GM19193 (cell line): Measurements from ENCODE around the gene ERC1.

Source experiments
- POLR2A ChIP-seq: IDR thresholded peaks from 4 replicates; pipeline ENCODE4 v1.6.1; 2011; ENCODE audit not compliant: insufficient read depth, insufficient read length; ENCODE audit errors: extremely low read depth

The ERC1 gene

DNA sequence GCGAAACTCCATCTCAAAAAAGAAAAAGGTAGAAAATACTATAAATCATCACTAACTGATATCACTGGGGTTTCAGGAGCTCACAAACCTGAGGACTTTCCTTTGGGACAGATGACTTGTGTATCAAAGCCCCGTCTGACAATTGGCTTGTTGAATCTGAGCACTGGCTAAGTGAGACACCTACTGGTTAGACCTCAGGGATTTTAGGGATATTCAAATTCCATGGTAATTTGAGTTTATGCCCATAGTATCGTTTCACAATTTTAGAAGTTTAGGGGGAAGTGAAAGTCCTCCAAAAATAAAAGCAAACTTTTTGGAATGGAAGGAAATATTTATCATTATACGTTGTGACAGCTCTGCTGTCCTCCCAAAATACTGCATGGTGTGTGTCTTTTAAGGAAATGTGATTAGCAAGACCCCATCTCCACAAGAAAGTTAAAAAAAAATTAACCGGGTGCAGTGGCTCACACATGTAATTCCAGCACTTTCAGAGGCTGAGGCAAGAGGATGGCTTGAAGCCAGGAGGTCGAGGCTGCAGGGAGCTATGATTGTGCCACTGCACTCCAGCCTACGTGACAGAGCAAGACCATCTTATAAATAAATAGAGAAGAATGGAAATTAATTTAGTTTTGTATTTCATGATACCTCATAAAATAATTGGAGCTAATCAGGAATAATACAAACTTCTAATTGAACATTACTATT lies 554.1 kb downstream of the ERC1 start:
- no peak for TF ChIP-seq POLR2A
